ENCODE measurements around the gene GLRA3. TPM values are rescaled to one million over a fixed set of nuclear protein-coding genes. Genes with fewer than 3 reads are reported as not detected.

The GLRA3 gene
- total RNA-seq, 1 donor from 2014 or later: not detected

DNA sequence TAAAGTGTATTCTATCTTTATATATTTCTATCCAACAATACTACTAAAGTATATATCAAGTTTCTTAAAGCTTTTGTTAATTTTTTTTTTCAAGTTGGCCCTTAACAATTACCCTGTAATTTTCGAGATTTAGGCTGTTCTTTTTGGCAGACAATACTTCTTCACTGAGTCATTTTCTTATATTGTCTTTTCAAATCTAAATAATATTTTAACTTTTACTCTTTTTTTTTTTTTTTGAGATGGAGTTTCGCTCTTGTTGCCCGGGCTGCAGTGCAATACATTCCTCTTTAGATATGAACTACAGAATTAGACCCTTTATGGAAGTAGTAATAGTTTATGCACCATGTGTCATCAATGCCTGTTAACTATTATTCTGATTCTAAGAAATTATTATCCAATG is 120.7 kb downstream of the GLRA3 start:
- Mint-ChIP-seq H3K36me3 (ENCODE audit: low read depth) (no peaks in the 10 kb centered on the region), H3K27me3 (ENCODE audit: low read depth) (peaks cover 2% of the 10 kb centered on the region), H3K9me3 (no peaks in the 10 kb centered on the region), H3K4me3 (no peak overlapping the region), H3K4me1 (peaks cover 4% of the 10 kb centered on the region), H3K27ac (ENCODE audit: unreplicated experiment) (no peak overlapping the region)
- DNase-seq (ENCODE audit: low read depth, low spot score): no peak
- TF ChIP-seq CTCF (conservative IDR thresholded peaks at IDR 0.05): no peak

GRCh38 chr4:174707902-174708301 is 121.1 kb downstream of the GLRA3 start:
- Mint-ChIP-seq H3K9me3 (no peaks in the 10 kb centered on the region), H3K36me3 (ENCODE audit: low read depth) (no peaks in the 10 kb centered on the region), H3K27ac (ENCODE audit: unreplicated experiment) (no peak overlapping the region), H3K4me3 (no peak overlapping the region), H3K4me1 (no peaks in the 10 kb centered on the region), H3K27me3 (ENCODE audit: low read depth) (peaks cover 2% of the 10 kb centered on the region)
- no peak for TF ChIP-seq CTCF (conservative IDR thresholded peaks at IDR 0.05)
- DNase-seq (ENCODE audit: low read depth, low spot score): no peak

- TF ChIP-seq CTCF (conservative IDR thresholded peaks at IDR 0.05): no peak
- Mint-ChIP-seq H3K4me1 (no peaks in the 10 kb centered on the region), H3K4me3 (no peak overlapping the region), H3K27ac (ENCODE audit: unreplicated experiment) (no peak overlapping the region), H3K27me3 (ENCODE audit: low read depth) (peaks cover 2% of the 10 kb centered on the region), H3K9me3 (no peaks in the 10 kb centered on the region), H3K36me3 (ENCODE audit: low read depth) (no peaks in the 10 kb centered on the region)
- DNase-seq (ENCODE audit: low read depth, low spot score): no peak
Observed at GRCh38 chr4:174707051-174707676, 121.9 kb downstream of the GLRA3 start.

DNA sequence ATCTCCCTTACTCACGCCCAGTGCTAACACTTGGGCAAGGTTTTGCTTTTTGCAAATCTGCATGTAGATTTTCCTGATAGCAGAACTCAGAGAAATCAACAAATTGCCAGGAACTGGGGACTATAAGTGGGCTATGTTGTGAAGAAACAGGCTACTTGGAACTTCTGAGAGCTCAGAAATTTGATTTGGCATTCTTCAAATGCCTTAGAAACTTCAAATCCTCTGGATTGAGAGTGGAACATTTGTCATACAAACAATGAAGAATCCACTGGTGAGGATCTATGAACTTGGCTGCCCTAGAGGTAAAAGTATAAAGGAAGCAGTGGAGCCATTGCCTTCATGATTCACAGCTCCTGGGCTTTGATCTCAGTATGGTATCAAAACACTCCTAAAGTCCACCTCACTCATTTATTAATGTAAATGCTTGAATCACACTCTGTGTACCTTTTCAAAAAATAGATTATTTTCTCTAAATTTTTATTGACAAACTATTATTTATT is 126.0 kb downstream of the GLRA3 start:
- Mint-ChIP-seq H3K36me3 (ENCODE audit: low read depth) (no peaks in the 10 kb centered on the region), H3K4me3 (no peak overlapping the region), H3K9me3 (no peaks in the 10 kb centered on the region), H3K27me3 (ENCODE audit: low read depth) (peaks cover 2% of the 10 kb centered on the region), H3K27ac (ENCODE audit: unreplicated experiment) (no peak overlapping the region), H3K4me1 (no peaks in the 10 kb centered on the region)
- DNase-seq (ENCODE audit: low read depth, low spot score): no peak
- no peak for TF ChIP-seq CTCF (conservative IDR thresholded peaks at IDR 0.05)

DNA sequence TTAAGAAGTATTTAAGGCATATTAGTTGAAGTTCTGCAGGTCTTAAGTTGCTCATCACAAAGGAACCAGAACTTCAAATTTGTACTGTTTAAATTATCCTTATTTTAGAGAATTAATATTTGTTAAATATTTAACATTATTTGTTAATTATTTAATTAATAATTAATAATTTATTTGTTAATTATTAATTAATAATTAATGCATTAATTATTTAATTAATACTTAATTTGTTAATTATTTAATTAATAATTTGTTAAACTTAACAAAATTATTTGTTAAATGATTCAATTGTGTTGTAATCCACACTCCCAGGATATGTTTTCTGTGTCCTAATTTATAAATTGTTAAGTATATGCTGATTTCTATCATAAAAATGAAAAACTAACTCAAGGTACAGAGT is 129.4 kb downstream of the GLRA3 start:
- DNase-seq (ENCODE audit: low read depth, low spot score): no peak
- no peak overlapping the region for H3K4me3 Mint-ChIP-seq
- TF ChIP-seq CTCF (conservative IDR thresholded peaks at IDR 0.05): no peak
- no peak overlapping the region for H3K27ac Mint-ChIP-seq (ENCODE audit: unreplicated experiment)
- H3K4me1 Mint-ChIP-seq: no peaks in the 10 kb centered on the region
- H3K36me3 Mint-ChIP-seq (ENCODE audit: low read depth): no peaks in the 10 kb centered on the region
- H3K27me3 Mint-ChIP-seq (ENCODE audit: low read depth): no peaks in the 10 kb centered on the region
- H3K9me3 Mint-ChIP-seq: no peaks in the 10 kb centered on the region

All from neural crest cell (in vitro differentiated cells).